HepG2 (cell line): ENCODE results near the gene WBP1. TPM values are rescaled to one million over a fixed set of nuclear protein-coding genes. Genes with fewer than 3 reads are reported as not detected.
A peak's percentile ranks its signal among the peaks of the same experiment; 100 is the strongest.

Source experiments
- ARID2 ChIP-seq: sonication (generic); formaldehyde crosslinking; IDR thresholded peaks from 2 replicates; pipeline ENCODE4 v1.8.1; 2022; ENCODE audit warnings: mild to moderate bottlenecking, missing genetic modification reagents, borderline replicate concordance
- FOSL1 ChIP-seq: sonication (generic); formaldehyde crosslinking; IDR thresholded peaks from 2 replicates; pipeline ENCODE4 v1.9.0; 2021; ENCODE audit warnings: missing genetic modification reagents, borderline replicate concordance
- NCOR1 ChIP-seq: fragments of 200-600 bp; sonication (generic); IDR thresholded peaks from 2 replicates; pipeline ENCODE4 v1.7.0; 2017; ENCODE audit warnings: antibody characterized with exemption, low read length, borderline replicate concordance
- NKX3-1 ChIP-seq: sonication (generic); formaldehyde crosslinking; IDR thresholded peaks from 2 replicates; pipeline ENCODE4 v1.5.0; 2020; ENCODE audit warnings: missing genetic modification reagents
- POGK ChIP-seq: sonication (generic); formaldehyde crosslinking; conservative IDR thresholded peaks from 2 replicates; pipeline ENCODE4 v1.8.0; 2022; ENCODE audit warnings: mild to moderate bottlenecking, moderate library complexity, missing genetic modification reagents
- POLR2AphosphoS5 ChIP-seq: IDR thresholded peaks from 2 replicates; pipeline ENCODE4 v1.6.1; 2012; ENCODE audit warnings: low read depth, low read length
- RAD51 ChIP-seq: fragments of 450-650 bp; IDR thresholded peaks from 2 replicates; pipeline ENCODE4 v1.6.1; 2016; ENCODE audit warnings: borderline replicate concordance
- TEAD2 ChIP-seq: sonication (generic); formaldehyde crosslinking; IDR thresholded peaks from 2 replicates; pipeline ENCODE4 v1.9.0; 2021; ENCODE audit warnings: missing genetic modification reagents
- U2AF2 ChIP-seq: fragments of 200-400 bp; formaldehyde crosslinking; IDR thresholded peaks from 2 replicates; pipeline ENCODE4 v1.6.1; 2017; ENCODE audit warnings: low read depth, mild to moderate bottlenecking, low read length
- ZNF331 ChIP-seq: sonication (generic); formaldehyde crosslinking; IDR thresholded peaks from 2 replicates; pipeline ENCODE4 v1.4.0; 2020; ENCODE audit warnings: missing genetic modification reagents
- ZNF580 ChIP-seq: IDR thresholded peaks from 2 replicates; pipeline ENCODE4 v1.6.1; 2016; ENCODE audit warnings: low read depth, borderline replicate concordance
- ZSCAN30 ChIP-seq: sonication (generic); formaldehyde crosslinking; IDR thresholded peaks from 2 replicates; pipeline ENCODE4 v1.5.0; 2020; ENCODE audit warnings: mild to moderate bottlenecking, missing genetic modification reagents
- polyA plus RNA-seq, 8 experiments: library from polyadenylated mRNA; depleted of rRNA in 3 of 8; stranded (reverse) in 7 of 8; unstranded in 1 of 8; fragments of >200 nt; fragmentation: Illumina TruSeq in 4 of 8; extraction: Trizol in 4 of 8; gene quantifications; 2 replicates each; pipeline versions ENCODE4 v1.2.1 to v1.2.3, GENCODE V29; 2011 to 2016; ENCODE audit warnings: low read depth in 4 of 8, missing spikeins in 1 of 8, mixed read lengths in 1 of 8; ENCODE audit not compliant: insufficient read depth in 1 of 8
- total RNA-seq, 5 experiments: library from RNA; depleted of rRNA; stranded (reverse); fragments of >200 nt; fragmentation: Illumina TruSeq; extraction: Trizol; gene quantifications; 2 replicates each; pipeline ENCODE4 v1.2.3, GENCODE V29; 2016; ENCODE audit warnings: low read depth in 1 of 5
- TF ChIP-seq, protein P1 (sequence below): sonication (generic); formaldehyde crosslinking; IDR thresholded peaks from 2 replicates; pipeline ENCODE4 v1.8.0; 2022; ENCODE audit warnings: mild to moderate bottlenecking, missing genetic modification reagents, moderate library complexity
- TF ChIP-seq, protein P2 (sequence below): sonication (generic); formaldehyde crosslinking; IDR thresholded peaks from 2 replicates; pipeline ENCODE4 v1.4.0; 2020; ENCODE audit warnings: missing genetic modification reagents
- TF ChIP-seq, protein P3 (sequence below): sonication (generic); formaldehyde crosslinking; IDR thresholded peaks from 2 replicates; pipeline ENCODE4 v1.8.1; 2023; ENCODE audit warnings: mild to moderate bottlenecking, inconsistent platforms, moderate library complexity, missing genetic modification reagents, borderline replicate concordance
- TF ChIP-seq, protein P4 (sequence below): sonication (generic); formaldehyde crosslinking; IDR thresholded peaks from 2 replicates; pipeline ENCODE4 v1.5.1; 2020; ENCODE audit warnings: mild to moderate bottlenecking, missing genetic modification reagents, borderline replicate concordance

The WBP1 gene
- total and polyA plus RNA-seq, 2 of the 13 experiments (the other 11 are each of a cell fraction or from before 2014, with no cell fraction given) = 38.8 to 85.7 TPM

- TF ChIP-seq ZSCAN30 (CRISPR knock-in tag) (no peak), ARID2 (CRISPR knock-in tag) (0 out of 2 replicates have a peak, but pooled peaks have one; percentile 52), TEAD2 (CRISPR knock-in tag) (no peak), ZNF331 (no peak; the same call in 1 of the 2 replicates), RAD51 (no peak), NKX3-1 (CRISPR knock-in tag) (no peak), POGK (CRISPR knock-in tag) (no peak), U2AF2 (no peak), FOSL1 (CRISPR knock-in tag) (no peak), NCOR1 (no peak), POLR2AphosphoS5 (peak; percentile 59; the same call in 1 of the 2 replicates), ZNF580 (no peak)
- TF ChIP-seq, protein P1, sequence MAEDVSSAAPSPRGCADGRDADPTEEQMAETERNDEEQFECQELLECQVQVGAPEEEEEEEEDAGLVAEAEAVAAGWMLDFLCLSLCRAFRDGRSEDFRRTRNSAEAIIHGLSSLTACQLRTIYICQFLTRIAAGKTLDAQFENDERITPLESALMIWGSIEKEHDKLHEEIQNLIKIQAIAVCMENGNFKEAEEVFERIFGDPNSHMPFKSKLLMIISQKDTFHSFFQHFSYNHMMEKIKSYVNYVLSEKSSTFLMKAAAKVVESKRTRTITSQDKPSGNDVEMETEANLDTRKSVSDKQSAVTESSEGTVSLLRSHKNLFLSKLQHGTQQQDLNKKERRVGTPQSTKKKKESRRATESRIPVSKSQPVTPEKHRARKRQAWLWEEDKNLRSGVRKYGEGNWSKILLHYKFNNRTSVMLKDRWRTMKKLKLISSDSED (CRISPR knock-in tag) = no peak
- TF ChIP-seq, protein P2, sequence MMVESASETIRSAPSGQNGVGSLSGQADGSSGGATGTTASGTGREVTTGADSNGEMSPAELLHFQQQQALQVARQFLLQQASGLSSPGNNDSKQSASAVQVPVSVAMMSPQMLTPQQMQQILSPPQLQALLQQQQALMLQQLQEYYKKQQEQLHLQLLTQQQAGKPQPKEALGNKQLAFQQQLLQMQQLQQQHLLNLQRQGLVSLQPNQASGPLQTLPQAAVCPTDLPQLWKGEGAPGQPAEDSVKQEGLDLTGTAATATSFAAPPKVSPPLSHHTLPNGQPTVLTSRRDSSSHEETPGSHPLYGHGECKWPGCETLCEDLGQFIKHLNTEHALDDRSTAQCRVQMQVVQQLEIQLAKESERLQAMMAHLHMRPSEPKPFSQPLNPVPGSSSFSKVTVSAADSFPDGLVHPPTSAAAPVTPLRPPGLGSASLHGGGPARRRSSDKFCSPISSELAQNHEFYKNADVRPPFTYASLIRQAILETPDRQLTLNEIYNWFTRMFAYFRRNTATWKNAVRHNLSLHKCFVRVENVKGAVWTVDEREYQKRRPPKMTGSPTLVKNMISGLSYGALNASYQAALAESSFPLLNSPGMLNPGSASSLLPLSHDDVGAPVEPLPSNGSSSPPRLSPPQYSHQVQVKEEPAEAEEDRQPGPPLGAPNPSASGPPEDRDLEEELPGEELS (CRISPR knock-in tag) = no peak
- TF ChIP-seq, protein P3, sequence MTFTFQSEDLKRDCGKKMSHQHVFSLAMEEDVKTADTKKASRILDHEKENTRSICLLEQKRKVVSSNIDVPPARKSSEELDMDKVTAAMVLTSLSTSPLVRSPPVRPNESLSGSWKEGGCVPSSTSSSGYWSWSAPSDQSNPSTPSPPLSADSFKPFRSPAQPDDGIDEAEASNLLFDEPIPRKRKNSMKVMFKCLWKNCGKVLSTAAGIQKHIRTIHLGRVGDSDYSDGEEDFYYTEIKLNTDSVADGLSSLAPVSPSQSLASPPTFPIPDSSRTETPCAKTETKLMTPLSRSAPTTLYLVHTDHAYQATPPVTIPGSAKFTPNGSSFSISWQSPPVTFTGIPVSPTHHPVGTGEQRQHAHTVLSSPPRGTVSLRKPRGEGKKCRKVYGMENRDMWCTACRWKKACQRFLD (CRISPR knock-in tag) = no peak
- TF ChIP-seq, protein P4, sequence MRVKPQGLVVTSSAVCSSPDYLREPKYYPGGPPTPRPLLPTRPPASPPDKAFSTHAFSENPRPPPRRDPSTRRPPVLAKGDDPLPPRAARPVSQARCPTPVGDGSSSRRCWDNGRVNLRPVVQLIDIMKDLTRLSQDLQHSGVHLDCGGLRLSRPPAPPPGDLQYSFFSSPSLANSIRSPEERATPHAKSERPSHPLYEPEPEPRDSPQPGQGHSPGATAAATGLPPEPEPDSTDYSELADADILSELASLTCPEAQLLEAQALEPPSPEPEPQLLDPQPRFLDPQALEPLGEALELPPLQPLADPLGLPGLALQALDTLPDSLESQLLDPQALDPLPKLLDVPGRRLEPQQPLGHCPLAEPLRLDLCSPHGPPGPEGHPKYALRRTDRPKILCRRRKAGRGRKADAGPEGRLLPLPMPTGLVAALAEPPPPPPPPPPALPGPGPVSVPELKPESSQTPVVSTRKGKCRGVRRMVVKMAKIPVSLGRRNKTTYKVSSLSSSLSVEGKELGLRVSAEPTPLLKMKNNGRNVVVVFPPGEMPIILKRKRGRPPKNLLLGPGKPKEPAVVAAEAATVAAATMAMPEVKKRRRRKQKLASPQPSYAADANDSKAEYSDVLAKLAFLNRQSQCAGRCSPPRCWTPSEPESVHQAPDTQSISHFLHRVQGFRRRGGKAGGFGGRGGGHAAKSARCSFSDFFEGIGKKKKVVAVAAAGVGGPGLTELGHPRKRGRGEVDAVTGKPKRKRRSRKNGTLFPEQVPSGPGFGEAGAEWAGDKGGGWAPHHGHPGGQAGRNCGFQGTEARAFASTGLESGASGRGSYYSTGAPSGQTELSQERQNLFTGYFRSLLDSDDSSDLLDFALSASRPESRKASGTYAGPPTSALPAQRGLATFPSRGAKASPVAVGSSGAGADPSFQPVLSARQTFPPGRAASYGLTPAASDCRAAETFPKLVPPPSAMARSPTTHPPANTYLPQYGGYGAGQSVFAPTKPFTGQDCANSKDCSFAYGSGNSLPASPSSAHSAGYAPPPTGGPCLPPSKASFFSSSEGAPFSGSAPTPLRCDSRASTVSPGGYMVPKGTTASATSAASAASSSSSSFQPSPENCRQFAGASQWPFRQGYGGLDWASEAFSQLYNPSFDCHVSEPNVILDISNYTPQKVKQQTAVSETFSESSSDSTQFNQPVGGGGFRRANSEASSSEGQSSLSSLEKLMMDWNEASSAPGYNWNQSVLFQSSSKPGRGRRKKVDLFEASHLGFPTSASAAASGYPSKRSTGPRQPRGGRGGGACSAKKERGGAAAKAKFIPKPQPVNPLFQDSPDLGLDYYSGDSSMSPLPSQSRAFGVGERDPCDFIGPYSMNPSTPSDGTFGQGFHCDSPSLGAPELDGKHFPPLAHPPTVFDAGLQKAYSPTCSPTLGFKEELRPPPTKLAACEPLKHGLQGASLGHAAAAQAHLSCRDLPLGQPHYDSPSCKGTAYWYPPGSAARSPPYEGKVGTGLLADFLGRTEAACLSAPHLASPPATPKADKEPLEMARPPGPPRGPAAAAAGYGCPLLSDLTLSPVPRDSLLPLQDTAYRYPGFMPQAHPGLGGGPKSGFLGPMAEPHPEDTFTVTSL = no peak
These were observed 43.3 kb downstream of the WBP1 start (continued) for GRCh38 chr2:74501335-74502071.
